GM18951 (cell line): ENCODE data around the gene PAFAH2.

Experiments
- POLR2A ChIP-seq: IDR thresholded peaks from 4 replicates; pipeline ENCODE4 v1.6.1; 2011; ENCODE audit warnings: mild to moderate bottlenecking; ENCODE audit not compliant: insufficient read length, insufficient read depth; ENCODE audit errors: extremely low read depth
- in situ Hi-C: fragments of 300-500 bp; cut with MboI; formaldehyde crosslinking; loops from one replicate; pipeline ENCODE4 v1.12.0; 2022; ENCODE audit warnings: low sequenced_read_pairs, mixed read lengths, inconsistent platforms; ENCODE audit not compliant: unreplicated experiment

Gene PAFAH2

GRCh38 chr1:26012864-26013263 is 15.0 kb upstream of the PAFAH2 start:
- in situ Hi-C loops, result no loop called here
- no peak for TF ChIP-seq POLR2A

GRCh38 chr1:26010825-26011224 is 13.0 kb upstream of the PAFAH2 start:
- no peak for TF ChIP-seq POLR2A
- in situ Hi-C loops, result no loop called here

- in situ Hi-C loops, result no loop called here
Measured at GRCh38 chr1:26009796-26010447, 12.1 kb upstream of the PAFAH2 start.

GRCh38 chr1:26006710-26007109 is 8.8 kb upstream of the PAFAH2 start:
- no peak for TF ChIP-seq POLR2A
- in situ Hi-C loops, result no loop called here

More at GRCh38 chr1:26009796-26010447, 12.1 kb upstream of the PAFAH2 start:
- TF ChIP-seq POLR2A, result no peak

- in situ Hi-C loops, result no loop called here
- no peak for TF ChIP-seq POLR2A
Measured at GRCh38 chr1:26005434-26006105, 7.7 kb upstream of the PAFAH2 start.

GRCh38 chr1:26003756-26004155 is 5.9 kb upstream of the PAFAH2 start:
- TF ChIP-seq POLR2A, result no peak
- in situ Hi-C loops, result no loop called here

GRCh38 chr1:26003262-26003661 is 5.4 kb upstream of the PAFAH2 start:
- in situ Hi-C loops, result no loop called here
- no peak for TF ChIP-seq POLR2A

GRCh38 chr1:25999041-25999800 is 1.4 kb upstream of the PAFAH2 start:
- TF ChIP-seq POLR2A, result no peak
- in situ Hi-C loops, result loop anchor here (5.0 kb wide), 1 partner anchor 102 kb away; no protein-coding TSS in a partner anchor

- in situ Hi-C loops, result loop anchor here (5.0 kb wide), 1 partner anchor 100 kb away; no protein-coding TSS in a partner anchor
Measured at GRCh38 chr1:25996966-25997827, 666 bp downstream of the PAFAH2 start.

GRCh38 chr1:25994402-25995150 is 3.3 kb downstream of the PAFAH2 start:
- in situ Hi-C loops, result loop anchor here (5.0 kb wide), 1 partner anchor 97 kb away; no protein-coding TSS in a partner anchor
- no peak for TF ChIP-seq POLR2A

More at GRCh38 chr1:25996966-25997827, 666 bp downstream of the PAFAH2 start:
- no peak for TF ChIP-seq POLR2A

GRCh38 chr1:25993197-25993951 is 4.5 kb downstream of the PAFAH2 start:
- TF ChIP-seq POLR2A, result no peak
- in situ Hi-C loops, result no loop called here

- in situ Hi-C loops, result no loop called here
- TF ChIP-seq POLR2A, result no peak
Measured at GRCh38 chr1:25992689-25993171, 5.1 kb downstream of the PAFAH2 start.
